ENCODE results near the gene SIGLEC11. TPM values are rescaled to one million over a fixed set of nuclear protein-coding genes. Genes with fewer than 3 reads are reported as not detected.
"Not testable (repeated sequence)": the region's sequence is repeated elsewhere in the genome, so short reads cannot be mapped to it uniquely, and the experiment has no call there.

SIGLEC11 gene
- not detected for total RNA-seq

GRCh38 chr19:49960980-49961379 is at the start of gene SIGLEC11:
Gene SIGLEC11, minus strand, starts transcription at chr19:49961172. Its CDS starts 91 bp downstream, at chr19:49961081.
- ATAC-seq, H3K27ac Mint-ChIP-seq: not testable (repeated sequence)

GRCh38 chr19:50008532-50008931 is 47.6 kb upstream of the SIGLEC11 start:
- ChIA-PET CTCF (interaction anchor here (1.0 kb wide), 1 partner anchor 17 kb away, joined by 3 read pairs; the partner anchor contains the start of gene VRK3), POLR2A (interaction anchor here (0.5 kb wide), 1 partner anchor 34 kb away, joined by 3 read pairs; no protein-coding TSS in a partner anchor)
- no peak for ATAC-seq
- no peaks in the 10 kb centered on the region for H3K9me3 Mint-ChIP-seq
- peak; percentile 38 for DNase-seq
- H3K4me1 Mint-ChIP-seq (ENCODE audit: low read depth): peaks cover 19% of the 10 kb centered on the region
- peaks cover 30% of the 10 kb centered on the region for H3K36me3 Mint-ChIP-seq (ENCODE audit: low read depth)
- H3K4me3 Mint-ChIP-seq: no peak overlapping the region
- no peak for TF ChIP-seq CTCF (IDR thresholded peaks at IDR 0.05)
- intact Hi-C loops (cut with micrococcal nuclease): no loop called here
- H3K27ac Mint-ChIP-seq: no peak overlapping the region
- H3K27me3 Mint-ChIP-seq: no peaks in the 10 kb centered on the region

More at GRCh38 chr19:49960980-49961379, at the start of gene SIGLEC11:
- DNase-seq; H3K4me3 Mint-ChIP-seq; POLR2A ChIA-PET; CTCF ChIA-PET; H3K4me1 Mint-ChIP-seq (ENCODE audit: low read depth); intact Hi-C loops (cut with micrococcal nuclease); H3K9me3 Mint-ChIP-seq; H3K27me3 Mint-ChIP-seq; H3K36me3 Mint-ChIP-seq (ENCODE audit: low read depth): not testable (repeated sequence)

GRCh38 chr19:50007947-50008346 is 47.0 kb upstream of the SIGLEC11 start:
- POLR2A ChIA-PET: no interaction called here
- H3K36me3 Mint-ChIP-seq (ENCODE audit: low read depth): peaks cover 29% of the 10 kb centered on the region

GRCh38 chr19:50007170-50007569 is 46.2 kb upstream of the SIGLEC11 start:
- ATAC-seq (no peak), DNase-seq (no peak)
- H3K36me3 Mint-ChIP-seq (ENCODE audit: low read depth): peaks cover 32% of the 10 kb centered on the region
- ChIA-PET POLR2A (no interaction called here), CTCF (no interaction called here)
- H3K4me3 Mint-ChIP-seq: no peak overlapping the region
- H3K4me1 Mint-ChIP-seq (ENCODE audit: low read depth): peaks cover 25% of the 10 kb centered on the region
- no peaks in the 10 kb centered on the region for H3K27me3 Mint-ChIP-seq
- no peak overlapping the region for H3K27ac Mint-ChIP-seq
- TF ChIP-seq CTCF (IDR thresholded peaks at IDR 0.05): no peak
- H3K9me3 Mint-ChIP-seq: no peaks in the 10 kb centered on the region
- intact Hi-C loops (cut with micrococcal nuclease): no loop called here

More at GRCh38 chr19:50007947-50008346, 47.0 kb upstream of the SIGLEC11 start:
- no peaks in the 10 kb centered on the region for H3K9me3 Mint-ChIP-seq
- no peak for TF ChIP-seq CTCF (IDR thresholded peaks at IDR 0.05)
- no peak overlapping the region for H3K27ac Mint-ChIP-seq
- CTCF ChIA-PET: no interaction called here
- H3K27me3 Mint-ChIP-seq: no peaks in the 10 kb centered on the region
- ATAC-seq (no peak), DNase-seq (no peak)
- intact Hi-C loops (cut with micrococcal nuclease): no loop called here
- H3K4me3 Mint-ChIP-seq: no peak overlapping the region
- peaks cover 23% of the 10 kb centered on the region for H3K4me1 Mint-ChIP-seq (ENCODE audit: low read depth)

GRCh38 chr19:50005428-50005827 is 44.5 kb upstream of the SIGLEC11 start:
- ATAC-seq (no peak), DNase-seq (peak; percentile 42)
- POLR2A ChIA-PET: no interaction called here
- H3K4me3 Mint-ChIP-seq: no peak overlapping the region
- no peak for TF ChIP-seq CTCF (IDR thresholded peaks at IDR 0.05)
- H3K9me3 Mint-ChIP-seq: no peaks in the 10 kb centered on the region
- no peak overlapping the region for H3K27ac Mint-ChIP-seq
- intact Hi-C loops (cut with micrococcal nuclease): no loop called here
- peaks cover 35% of the 10 kb centered on the region for H3K36me3 Mint-ChIP-seq (ENCODE audit: low read depth)
- H3K27me3 Mint-ChIP-seq: no peaks in the 10 kb centered on the region
- peaks cover 30% of the 10 kb centered on the region for H3K4me1 Mint-ChIP-seq (ENCODE audit: low read depth)
- CTCF ChIA-PET: no interaction called here

All from activated CD8-positive, alpha-beta T cell treated with anti-CD3 and anti-CD28 coated beads for 36 hours (primary cell).